AG08396 (cell line): ENCODE results near the gene TEX29.

Experiments used
- DNase-seq: peaks from one replicate; pipeline ENCODE4 v3.0.0; 2012; ENCODE audit warnings: low spot score, mixed read lengths

The TEX29 gene

DNA sequence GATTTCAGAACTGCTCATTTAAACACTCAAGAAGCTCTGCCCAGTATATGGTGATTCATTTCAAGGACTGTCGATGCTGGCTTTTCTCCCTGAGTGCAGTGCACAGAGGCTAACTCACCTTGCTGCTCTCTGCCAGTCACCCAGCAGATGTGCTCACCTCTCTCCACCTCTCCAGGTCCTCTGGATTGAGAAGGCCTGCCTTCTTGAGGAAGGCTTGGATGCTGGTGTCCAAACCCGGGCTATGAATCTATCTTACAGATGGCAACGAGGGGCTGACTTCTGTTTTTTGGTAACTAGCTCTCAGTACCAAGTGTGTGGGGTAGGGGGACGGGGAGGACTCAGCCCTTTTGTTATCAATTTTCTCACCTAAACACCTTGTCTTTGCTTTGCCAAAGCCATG, 47.6 kb downstream of the TEX29 start:
- DNase-seq = no peak

DNA sequence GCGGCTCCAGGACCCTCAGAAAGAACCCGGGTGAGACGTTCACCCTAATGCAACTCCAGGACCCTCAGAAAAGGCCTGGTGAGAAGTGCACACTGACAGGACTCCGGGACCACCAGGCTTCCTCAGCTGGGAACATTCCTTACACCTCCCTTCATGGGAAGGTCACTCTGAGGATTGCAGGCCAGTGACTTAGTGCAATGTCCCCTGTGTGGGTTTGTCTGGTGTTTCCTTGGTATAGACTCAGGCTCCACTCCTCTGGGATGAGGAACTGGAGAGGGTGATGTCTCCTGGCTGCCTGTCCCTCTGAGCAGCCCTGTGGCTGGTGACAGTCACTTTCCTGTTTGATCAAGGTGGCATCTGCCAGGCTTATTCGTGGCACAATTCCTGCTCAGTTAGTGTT, 49.7 kb downstream of the TEX29 start:
- no peak for DNase-seq

- DNase-seq = no peak
These were observed 50.4 kb downstream of the TEX29 start for GRCh38 chr13:111370570-111371535.

DNA sequence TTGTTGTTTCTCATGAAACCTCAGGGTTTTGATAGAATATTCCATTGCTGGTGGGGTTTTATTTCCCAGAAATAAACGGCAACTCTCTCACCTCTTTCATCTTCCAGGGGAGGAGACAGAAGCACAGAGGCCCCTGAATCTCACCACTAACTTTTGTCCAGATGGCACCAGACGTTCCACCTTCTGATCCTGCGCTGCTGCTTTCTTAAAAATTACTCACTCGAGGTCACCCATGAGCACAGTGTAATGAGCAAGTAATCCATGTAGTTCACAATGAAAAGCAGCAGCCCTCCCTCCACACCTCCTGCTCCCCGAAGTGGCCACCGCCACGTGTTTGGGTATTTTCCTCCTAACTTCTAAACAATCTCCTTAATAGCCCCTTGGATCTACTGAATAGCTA, 51.3 kb downstream of the TEX29 start:
- no peak for DNase-seq

- no peak for DNase-seq
These were observed 52.4 kb downstream of the TEX29 start for GRCh38 chr13:111372651-111373425.

GRCh38 chr13:111373486-111373885, 53.0 kb downstream of the TEX29 start:
- DNase-seq = no peak

GRCh38 chr13:111380431-111380830, 60.0 kb downstream of the TEX29 start:
- DNase-seq = no peak

- DNase-seq = no peak
These were observed 62.0 kb downstream of the TEX29 start for GRCh38 chr13:111382411-111382810.

- no peak for DNase-seq
These were observed 62.4 kb downstream of the TEX29 start for GRCh38 chr13:111382877-111383276.

- DNase-seq = no peak
These were observed 63.4 kb downstream of the TEX29 start for GRCh38 chr13:111383591-111384440.

DNA sequence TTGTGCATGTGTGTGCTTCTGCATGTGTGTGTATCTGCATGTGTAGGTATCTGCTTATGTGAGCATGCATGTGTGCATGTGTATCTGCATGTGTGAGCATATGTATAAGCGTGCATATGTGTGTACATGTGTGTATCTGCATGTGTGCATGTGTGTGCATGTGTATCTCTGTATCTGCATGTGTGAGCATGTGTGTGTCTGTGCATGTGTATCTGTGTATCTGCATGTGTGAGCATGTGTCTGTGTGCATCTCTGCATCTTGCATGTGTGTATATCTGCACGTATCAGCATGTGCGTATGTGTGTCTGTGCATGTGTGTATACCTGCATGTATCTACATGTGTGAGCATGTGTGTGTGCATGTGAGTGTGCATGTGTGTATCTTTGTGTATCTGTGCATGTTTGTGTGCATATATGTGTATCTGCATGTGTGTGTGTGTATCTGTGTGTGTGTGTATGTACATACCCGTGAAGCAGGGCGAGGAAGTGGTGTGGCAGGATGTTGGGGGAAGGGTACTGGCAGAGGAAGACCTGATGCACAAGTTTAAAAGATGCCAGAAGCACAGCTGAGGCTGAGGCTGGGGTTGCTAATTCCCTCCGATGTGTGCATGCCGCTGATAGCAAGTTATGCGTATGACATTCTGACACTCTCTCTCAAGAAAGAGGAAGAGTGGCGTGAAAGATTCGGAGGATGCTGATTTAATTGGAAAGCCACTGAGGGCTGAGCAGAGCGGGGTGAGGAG, 64.2 kb downstream of the TEX29 start:
- DNase-seq = no peak

GRCh38 chr13:111385183-111385857, 64.9 kb downstream of the TEX29 start:
- no peak for DNase-seq

GRCh38 chr13:111387026-111387871, 66.8 kb downstream of the TEX29 start:
- no peak for DNase-seq

DNA sequence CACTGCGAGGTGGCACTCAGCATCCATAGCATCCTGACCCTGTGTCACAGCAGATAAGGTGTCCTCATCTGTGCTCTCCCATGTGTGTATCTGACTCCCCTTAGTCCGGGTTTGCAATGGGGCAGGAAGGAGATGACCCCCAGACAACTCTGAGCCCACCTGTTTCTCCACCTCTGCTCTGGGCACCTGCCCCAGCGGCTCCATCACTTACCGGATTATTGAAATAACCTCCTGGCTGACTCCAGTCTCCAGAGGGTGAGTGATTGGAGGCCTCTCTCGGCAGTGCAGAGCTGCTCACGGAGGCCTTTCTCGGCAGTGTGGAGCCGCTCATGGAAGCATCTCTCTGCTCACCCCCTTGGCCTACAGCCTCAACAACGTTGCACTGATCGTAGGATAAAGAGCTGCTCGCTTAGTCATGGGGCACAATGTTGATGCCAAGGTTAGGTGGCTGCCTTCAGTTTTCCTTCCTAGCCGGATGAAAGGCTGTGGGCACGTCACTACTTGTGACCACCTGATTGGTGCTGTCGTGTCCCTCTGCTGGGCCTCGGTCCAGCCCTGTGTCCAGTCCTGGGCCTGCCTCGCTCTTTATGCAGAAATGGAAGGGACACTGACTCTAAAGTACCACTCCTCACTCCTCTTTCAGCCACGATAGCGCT, 67.6 kb downstream of the TEX29 start:
- DNase-seq = no peak

DNA sequence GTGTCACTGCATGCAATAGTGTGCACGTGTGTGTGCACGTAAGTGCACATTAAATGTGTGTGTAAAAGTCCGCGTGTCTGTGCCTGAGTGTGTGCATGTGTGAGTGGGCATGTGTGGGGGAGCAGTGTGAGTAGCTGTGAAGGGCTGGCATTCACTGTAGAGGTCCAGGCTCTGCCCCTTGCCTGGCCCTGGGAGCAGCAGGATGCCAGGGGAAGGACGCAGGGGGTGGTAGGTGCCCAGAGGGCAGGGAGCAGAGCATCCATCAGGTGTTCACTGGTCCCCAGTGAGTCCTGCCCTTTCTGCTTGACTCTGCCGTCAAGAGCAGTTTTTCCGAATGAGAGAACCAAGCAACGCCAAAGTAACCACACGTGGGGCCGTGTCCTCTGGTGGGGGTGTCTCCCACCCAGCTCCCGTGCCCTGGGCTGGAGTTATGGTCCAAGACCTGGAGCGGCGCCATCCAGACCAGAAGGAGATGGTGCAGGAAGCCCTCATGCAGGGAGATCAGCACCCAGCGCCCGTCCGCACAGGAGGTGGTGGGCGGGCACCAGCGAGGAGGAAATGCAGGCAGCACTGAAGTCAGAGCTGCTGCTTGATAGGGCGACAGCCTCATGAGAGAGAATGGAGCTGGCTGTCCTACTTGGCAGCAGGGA, 68.5 kb downstream of the TEX29 start:
- no peak for DNase-seq

DNA sequence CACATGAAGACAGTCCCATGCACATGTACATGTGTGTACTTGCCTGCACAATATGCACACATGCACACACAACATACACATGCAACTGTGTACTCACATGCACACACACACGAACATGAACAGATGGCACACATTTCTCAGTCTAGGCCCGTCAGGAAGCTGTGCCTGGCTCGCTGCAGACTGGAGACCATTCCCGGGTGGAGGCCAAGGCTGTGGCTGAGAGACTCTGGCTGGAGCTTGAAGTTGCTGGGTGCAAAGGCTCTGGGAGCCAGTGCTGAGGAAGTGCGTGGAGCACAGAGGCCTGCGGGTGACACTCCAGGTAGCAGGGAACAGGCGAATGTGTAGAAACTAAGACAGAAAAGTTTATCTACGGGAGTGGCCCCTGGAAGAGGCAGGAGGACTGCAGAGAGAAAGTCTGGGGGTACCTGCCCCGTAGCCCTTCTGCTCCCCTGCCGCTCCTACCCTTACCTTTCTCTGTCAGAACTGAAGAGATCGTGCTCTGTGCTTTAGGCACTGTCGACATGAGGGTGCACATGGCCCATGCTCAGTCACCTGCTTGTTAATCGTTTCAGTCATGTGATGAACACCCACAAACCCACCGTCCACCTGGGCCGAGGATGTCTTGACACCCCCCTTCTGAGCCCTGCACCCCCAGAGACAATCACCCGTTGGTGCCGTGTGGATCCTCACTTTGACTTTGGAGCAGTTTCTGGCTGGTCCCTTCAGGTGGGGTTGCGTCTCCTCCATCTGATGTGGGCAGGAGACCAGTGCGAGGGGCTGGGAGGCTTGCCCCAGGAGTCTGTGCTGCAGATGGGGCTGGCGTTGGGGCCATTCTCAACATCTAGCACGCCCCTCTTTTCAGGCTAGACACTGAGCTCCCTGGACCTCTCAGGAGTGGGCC, 69.4 kb downstream of the TEX29 start:
- no peak for DNase-seq

GRCh38 chr13:111390522-111391270, 70.3 kb downstream of the TEX29 start:
- no peak for DNase-seq
